GM18868 (cell line): ENCODE data around the gene RAB3GAP2.
"Not testable (repeated sequence)": the region's sequence is repeated elsewhere in the genome, so short reads cannot be mapped to it uniquely, and the experiment has no call there.

Source experiments
- ATAC-seq: cut with Tn5 transposase; IDR thresholded peaks from one replicate; pipeline ENCODE4 v1.9.1; 2021; ENCODE audit warnings: mild to moderate bottlenecking, moderate library complexity; ENCODE audit not compliant: unreplicated experiment

RAB3GAP2 gene, protein sequence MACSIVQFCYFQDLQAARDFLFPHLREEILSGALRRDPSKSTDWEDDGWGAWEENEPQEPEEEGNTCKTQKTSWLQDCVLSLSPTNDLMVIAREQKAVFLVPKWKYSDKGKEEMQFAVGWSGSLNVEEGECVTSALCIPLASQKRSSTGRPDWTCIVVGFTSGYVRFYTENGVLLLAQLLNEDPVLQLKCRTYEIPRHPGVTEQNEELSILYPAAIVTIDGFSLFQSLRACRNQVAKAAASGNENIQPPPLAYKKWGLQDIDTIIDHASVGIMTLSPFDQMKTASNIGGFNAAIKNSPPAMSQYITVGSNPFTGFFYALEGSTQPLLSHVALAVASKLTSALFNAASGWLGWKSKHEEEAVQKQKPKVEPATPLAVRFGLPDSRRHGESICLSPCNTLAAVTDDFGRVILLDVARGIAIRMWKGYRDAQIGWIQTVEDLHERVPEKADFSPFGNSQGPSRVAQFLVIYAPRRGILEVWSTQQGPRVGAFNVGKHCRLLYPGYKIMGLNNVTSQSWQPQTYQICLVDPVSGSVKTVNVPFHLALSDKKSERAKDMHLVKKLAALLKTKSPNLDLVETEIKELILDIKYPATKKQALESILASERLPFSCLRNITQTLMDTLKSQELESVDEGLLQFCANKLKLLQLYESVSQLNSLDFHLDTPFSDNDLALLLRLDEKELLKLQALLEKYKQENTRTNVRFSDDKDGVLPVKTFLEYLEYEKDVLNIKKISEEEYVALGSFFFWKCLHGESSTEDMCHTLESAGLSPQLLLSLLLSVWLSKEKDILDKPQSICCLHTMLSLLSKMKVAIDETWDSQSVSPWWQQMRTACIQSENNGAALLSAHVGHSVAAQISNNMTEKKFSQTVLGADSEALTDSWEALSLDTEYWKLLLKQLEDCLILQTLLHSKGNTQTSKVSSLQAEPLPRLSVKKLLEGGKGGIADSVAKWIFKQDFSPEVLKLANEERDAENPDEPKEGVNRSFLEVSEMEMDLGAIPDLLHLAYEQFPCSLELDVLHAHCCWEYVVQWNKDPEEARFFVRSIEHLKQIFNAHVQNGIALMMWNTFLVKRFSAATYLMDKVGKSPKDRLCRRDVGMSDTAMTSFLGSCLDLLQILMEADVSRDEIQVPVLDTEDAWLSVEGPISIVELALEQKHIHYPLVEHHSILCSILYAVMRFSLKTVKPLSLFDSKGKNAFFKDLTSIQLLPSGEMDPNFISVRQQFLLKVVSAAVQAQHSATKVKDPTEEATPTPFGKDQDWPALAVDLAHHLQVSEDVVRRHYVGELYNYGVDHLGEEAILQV (N-terminal part only)

DNA sequence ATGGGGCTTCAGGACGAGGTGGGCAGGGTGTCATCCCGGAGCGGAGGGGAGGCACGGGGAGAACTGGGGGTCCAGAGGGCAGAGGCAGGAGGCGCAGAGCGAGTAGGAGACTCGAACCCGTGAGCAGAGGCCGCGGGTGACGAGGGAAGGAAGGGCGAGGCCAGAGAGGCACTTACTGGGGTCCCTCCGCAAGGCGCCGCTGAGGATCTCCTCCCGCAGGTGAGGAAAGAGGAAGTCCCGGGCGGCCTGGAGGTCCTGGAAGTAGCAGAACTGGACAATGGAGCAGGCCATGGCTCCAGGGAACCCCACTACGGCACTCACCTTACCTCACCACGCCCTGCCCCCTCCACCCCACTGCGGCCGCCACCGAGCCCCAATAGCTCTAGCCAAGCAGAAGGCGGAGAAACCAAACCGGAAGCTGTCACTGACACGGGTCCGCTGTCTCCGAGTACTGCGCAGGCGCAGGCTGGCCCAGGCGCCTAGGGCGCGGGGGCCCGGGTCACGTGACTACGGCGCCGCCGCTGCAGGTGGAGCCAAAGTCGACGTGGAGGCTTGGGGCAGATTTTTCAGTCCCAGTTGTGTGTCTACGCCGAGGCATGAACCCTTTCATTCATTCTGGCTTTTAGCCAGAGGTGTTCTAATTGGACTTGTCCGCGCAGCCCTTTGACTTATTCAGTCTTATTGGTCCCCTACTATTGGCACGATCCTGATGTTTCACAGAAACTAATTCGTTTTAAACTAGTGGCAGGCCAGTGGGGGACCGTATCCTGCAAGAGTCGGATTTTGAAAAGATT, at the start of gene RAB3GAP2:
RAB3GAP2 (minus strand) TSS at position 407 of the 794 bp plus-strand sequence; CDS start at position 291, 116 bp downstream.
- peak; percentile 96 for ATAC-seq

DNA sequence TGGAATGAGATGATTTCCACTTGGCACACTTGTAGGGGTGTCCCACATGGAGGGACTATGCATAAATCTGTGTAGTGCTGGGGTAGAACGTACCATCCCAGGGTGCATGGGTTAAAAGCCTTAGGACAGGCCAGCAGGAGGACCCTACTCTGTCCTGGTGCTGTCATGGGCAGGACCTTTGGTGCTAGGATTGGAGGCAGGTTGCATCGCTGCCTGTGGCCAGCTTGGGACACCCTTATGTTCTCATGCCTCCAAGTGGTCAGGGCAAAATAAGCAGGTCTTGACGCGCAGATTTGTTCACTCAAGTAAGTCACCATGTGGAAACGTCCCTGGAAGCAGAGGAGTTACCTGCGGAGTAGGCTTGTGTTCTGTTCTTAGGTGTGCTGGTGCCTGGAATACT, 49.5 kb upstream of the RAB3GAP2 start:
- ATAC-seq, result no peak

DNA sequence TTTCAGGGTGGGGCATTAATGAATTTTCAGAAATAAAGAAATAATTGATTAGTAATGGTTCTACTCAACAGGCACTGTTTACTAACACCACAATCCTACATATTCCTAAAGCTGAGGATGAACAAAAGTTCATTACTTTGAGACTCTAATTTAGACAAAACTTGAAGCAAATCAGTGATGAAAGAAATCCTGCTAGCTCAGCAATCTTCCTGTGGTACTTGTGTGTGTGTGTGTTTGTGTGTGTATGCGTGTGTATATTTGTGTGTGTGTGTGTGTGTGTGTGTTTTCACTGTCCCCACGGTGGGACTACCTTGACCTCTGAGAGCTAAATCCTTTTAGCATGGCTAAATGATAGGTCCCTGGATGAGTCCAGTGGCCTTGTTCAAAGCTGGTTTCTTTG, 48.5 kb upstream of the RAB3GAP2 start:
- no peak for ATAC-seq

DNA sequence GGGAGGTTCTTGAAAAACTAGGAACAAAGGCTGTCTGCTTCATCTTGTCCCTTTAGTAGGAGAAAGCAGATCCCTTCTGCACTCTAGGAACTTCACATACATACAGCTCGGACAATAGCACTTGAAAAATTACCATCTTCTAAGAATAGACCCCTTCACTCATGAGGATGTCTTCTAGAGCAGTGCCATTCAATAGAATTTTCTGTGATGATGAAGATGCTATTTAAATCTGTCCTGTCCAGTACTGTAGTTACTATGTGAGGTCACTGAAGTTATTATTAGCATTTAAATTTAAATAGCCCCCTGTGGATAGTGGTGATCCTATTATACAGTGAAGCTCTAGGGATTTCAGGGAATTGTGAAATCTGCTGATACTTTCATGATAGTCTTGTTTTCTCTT, 46.4 kb upstream of the RAB3GAP2 start:
- ATAC-seq, result no peak

DNA sequence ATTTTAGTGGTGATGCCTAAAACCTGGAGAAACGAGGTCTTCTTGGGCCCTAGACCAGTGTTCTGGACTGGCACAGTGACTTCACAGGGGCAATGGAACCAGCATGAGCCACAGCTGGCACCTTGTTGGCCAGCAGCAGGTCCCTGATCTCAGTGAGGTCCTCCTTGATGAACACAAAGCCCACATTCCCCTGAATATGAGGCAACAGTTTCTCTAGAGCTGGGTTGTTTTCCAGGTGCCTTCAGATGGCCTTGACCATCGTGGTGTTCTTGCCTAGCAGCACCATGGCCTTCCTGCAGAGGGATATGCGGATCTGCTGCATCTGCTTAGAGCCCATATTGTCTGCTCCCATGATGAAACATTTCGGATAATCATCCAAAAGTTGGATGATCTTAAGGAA, 44.9 kb upstream of the RAB3GAP2 start:
- ATAC-seq, result no peak

DNA sequence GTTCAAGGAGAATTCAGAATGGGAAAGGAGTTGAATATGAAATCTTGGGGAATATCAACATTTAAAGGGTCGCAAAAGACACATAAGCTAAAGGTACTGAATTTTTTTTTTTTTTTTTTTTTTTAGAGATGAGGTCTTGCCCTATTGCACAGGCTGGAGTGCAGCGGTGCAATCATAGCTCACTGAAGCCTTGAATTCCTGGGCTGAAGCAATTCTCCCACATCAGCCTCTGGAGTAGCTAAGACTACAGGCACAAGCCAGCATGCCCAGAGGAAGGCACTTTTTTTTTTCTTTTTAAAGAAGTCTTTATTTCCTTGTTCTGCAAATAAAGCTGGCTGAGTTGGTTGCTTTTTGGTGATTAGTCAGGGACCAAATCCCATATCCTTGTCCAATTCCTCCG, 44.1 kb upstream of the RAB3GAP2 start:
- no peak for ATAC-seq

DNA sequence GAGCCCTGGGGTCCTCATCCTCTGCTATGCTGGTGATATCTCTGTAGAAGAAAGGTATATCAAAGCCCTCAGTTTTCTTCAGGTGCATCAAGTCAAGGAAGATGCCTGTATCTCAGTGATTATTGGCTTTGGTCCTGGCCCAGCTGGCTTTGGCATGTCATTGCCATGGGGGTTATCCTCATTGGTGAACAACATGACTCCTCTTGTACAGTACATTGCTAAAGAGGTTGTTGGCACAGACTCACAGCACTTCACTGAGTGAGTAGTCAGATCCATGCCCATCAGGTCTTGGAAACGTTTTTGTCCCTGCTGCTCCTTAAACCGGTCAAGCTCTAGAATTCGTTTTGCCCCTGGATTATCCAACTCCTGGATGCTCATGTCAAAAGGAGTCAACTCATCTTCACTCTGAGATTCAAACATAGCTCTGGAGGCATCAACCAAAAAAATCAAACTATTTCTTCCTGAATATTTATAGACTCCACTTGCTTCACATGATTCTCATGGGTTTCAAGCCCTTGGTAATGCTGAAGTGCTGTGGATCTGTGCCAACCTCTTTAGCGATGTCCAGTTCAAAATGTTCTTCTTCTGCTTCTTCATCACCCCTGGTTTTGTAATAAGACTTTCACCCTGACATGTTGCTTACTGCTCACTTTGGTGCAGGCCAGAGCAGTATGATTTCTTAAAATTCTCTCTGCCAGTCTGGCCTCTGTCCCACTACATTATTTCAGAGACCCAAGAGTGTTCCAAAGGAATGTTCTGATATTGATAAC, 43.0 kb upstream of the RAB3GAP2 start:
- no peak for ATAC-seq

DNA sequence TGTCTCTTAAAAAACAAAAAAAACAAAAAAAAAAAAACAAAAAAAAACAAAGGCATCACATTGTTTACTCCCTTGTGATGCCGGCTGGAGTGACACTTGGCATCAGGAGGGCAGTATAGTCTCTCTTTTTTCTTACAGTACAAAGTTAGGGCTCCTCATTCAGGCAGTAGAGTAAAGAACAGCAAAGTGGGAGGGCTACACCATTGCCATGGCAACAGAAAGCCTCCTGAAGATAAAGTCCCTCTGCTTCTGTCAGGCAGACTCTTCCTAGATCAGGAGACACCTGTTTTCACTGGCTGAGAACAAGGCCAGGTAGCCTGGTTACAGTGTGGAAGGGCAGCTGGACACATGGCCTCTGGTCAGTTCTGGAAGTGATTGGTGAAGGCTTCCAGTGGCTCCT, 41.3 kb upstream of the RAB3GAP2 start:
- no peak for ATAC-seq

DNA sequence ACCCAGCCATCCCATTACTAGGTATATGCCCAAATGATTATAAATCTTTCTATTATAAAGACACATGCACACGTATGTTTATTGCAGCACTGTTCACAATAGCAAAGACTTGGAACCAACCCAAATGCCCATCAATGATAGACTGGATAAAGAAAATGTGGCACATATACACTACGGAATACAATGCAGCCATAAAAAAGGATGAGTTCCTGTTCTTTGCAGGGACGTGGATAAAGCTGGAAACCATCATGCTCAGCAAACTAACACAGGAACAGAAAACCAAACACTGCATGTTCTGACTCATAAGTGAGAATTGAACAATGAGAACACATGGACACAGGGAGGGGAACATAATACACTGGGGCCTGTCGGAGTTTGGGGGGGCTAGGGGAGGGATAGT, 37.9 kb upstream of the RAB3GAP2 start:
- not testable (repeated sequence) for ATAC-seq

DNA sequence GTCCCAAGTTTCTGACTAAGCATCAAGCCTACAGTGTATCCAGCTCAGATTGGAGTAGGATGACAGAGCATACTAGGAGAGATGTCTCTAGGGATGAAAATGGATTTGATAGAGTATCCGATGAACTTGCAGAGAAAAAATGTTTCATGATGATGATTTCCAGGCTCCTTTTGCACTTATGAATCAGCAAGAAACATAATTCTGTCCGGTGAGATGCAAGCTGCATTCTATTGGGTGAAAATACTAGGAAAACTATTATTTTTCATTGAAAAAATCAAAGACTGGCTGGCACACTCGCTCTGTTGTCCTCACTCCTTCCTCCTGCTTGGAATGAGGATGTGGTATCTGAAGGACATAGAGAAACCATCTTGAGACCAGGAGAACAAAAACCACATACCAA, 35.4 kb upstream of the RAB3GAP2 start:
- ATAC-seq, result no peak

DNA sequence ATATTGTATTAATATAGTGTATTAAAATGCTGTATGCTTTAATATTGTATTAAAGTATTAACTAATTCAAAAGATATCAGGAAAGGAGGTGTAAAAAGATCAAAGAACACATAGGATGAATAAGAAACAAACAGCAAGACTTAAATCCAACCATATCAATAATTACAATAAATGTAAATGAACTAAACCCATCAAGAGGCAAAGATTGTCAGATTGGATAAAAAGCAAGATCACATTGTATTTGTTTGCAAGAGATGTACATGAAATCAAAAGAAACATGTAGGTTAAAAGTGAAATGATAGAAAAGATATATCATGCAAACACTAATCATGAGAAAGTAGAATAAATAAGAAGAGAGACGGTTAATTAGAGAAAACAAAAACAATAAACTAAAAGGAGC, 34.1 kb upstream of the RAB3GAP2 start:
- ATAC-seq, result no peak

DNA sequence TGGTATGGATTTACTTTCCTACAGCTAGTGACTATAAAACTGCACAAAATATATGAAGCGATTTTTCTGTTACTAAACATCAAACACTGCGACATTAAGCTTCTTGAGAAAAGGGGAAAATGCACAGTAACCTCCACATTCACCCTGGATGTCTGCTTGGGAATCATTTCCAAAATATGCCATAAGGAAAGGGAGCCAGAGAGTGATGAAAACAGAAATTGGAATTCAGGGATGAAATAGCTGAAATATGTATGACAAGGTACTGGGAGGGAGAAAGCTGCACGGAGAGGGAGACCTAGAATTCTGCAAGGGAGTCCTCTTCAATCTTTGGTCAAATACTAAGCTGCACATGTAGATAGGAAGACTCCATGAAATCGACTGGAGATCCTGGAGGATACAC, 31.6 kb upstream of the RAB3GAP2 start:
- no peak for ATAC-seq

DNA sequence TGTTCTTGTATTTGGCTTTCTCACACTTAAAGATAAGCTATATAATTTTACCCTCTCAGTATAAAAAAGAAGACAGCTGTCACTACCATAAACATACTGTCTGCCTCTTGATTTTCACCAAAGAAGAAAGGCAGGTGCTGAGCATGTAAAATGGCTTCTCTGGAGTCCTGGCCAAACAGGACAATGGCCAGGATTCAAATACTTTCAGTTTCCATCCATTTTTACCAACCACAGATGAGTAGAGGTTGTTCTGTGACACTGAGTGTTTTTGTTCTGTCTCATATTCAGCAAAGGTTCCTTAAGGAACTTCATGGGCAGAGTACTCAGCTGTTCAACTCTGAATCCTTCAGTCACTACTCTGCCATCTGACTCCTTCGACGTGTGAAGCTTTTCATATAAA, 29.4 kb upstream of the RAB3GAP2 start:
- no peak for ATAC-seq

DNA sequence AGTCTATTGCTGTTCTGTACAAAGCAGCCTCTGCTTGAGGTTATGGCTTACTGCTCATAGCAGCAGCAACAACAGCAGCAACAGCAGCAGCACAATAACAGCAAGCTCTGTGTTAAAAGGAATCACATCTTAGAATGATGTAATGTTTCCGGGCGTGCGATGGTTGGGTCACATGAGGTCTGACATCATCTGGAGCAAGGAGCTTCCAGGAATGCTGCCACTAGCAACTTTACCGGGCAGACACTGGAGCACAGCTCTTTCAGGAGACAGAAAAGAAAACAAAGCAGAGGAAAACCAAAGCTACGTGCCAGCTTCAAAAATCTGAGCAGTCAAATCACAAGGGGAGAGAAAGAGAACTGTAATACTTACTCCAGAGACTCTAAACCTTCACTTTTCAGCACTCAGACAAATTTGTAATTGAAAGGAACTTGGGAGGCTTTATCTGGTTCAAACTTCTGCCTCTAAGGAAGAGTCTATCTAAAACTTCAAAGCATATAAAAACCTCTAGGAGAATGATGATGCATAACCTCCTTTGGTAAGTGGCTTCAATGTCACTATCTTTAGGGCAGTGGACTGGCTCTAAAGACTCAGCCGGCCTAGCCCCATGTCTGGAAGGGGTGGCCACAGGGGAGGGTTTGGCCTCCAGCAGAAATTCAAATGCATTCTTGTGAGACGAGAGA, 28.3 kb upstream of the RAB3GAP2 start:
- ATAC-seq, result no peak

DNA sequence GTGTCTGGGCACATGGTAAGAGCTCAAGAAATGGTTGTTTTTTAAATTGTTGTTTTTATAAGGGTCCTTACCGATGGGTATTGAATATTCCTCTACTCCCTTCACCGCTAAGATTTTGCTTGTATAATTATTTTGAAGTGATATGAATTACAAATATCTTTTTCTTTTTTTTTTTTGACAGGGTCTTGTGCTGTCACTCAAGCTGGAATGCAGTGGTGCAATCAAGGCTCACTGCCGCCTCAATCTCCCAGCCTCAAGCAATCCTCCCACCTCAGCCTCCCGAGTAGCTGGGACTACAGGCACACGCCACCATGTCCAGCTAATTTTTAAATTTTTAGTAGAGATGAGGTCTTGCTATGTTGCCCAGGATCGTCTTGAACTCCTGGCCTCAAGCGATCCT, 27.1 kb upstream of the RAB3GAP2 start:
- no peak for ATAC-seq

DNA sequence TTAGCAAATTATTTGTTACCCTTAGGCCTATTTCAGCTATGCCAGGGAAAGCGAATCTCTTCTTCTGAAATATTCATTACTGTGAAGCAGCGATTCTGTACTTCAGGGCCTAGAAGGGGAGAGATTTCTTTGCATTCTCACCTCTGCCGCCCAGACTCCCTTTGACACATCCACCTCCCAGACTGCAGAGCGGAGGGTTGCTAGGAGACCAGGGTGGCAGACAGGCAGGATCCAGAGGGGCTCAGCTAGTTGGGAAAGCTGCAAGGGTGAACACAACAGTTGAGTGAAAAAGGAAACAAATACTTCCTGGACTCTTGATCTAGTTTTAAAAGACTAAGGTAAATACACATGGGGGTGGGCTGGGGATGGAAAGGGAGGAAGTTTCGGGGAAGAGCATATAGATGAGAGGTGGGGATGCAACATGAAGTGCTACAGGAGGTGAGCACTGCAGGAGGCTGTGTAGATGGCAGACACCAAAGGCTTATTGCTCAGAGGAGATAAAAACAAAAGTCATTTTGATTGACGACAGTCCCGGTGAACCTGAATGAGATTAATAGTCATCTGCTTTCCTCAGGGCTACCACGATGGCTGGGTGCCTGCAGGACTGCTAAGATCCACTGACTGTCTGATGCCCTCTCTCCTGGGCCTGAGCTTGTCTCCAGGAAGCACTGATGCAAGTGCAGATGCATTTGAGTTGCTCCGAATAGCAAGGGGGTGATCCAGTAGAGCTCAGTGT, 26.4 kb upstream of the RAB3GAP2 start:
- ATAC-seq, result no peak

DNA sequence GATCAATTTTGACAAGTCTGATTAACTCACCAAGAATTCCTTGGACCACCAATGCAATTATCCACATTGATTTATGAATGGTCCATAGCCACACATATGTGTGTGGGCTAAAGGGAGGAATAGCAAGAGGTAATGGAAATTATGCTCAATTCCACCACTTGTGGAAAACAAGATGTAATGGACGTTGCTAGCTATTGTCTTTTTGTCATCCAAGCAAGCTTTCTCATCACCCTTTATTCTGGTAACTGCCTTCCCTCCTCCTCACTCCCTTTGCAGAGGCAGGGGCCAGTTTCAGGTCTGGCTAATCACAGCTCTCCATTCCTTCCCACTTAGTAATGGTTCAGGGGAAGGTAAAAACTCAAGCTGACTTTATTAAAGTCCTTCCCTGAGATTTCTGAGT, 24.7 kb upstream of the RAB3GAP2 start:
- no peak for ATAC-seq

DNA sequence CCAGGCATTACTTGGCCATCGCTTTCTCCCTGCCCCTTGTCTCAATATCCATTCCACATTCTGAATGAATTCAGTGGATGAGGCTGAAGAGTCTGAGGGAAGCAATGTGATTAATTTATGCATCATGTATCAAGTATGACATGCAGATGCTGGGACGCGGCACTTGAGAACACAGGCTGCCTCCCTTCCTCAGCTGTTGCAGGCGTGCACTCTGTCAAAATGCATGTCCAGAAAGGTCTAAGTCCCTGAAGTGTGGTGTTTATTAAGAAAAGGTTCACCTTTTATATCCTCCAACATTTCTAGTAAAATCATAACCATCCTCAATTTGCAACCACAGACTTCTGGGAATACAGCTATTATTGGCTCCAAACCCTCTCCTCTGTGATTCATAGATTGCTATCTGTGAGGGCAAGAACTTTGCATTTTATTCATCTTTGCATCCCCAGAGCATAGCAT, 22.6 kb upstream of the RAB3GAP2 start:
- no peak for ATAC-seq
